K562 (cell line): Measurements from ENCODE around the gene DCUN1D4. TPM values are rescaled to one million over a fixed set of nuclear protein-coding genes. Genes with fewer than 3 reads are reported as not detected.

ENCODE experiments used
- ATAC-seq: fragments of 200-7000 bp; cut with Tn5 transposase; 3 replicates; pipeline ENCODE4 v1.9.1; 2020; ENCODE audit warnings: moderate library complexity
- BruUV-seq: library from RNA; stranded (reverse); fragments of 400-500 nt; replicated peaks from 2 replicates; lab custom pipeline; 2021; lab: Mats Ljungman, UMichigan
- CTCF ChIA-PET: fragments of 300-600 bp; formaldehyde crosslinking; extraction: SDS; loops from one replicate; lab custom pipeline; 2021; ENCODE audit warnings: low intra/inter-chr PET ratio; lab: Yijun Ruan, JAX
- POLR2A ChIA-PET: fragments of 300-600, 350-650 bp; sonication (Branson Sonifier 250); formaldehyde crosslinking; extraction: SDS; loops from one replicate; lab custom pipeline; 2021; ENCODE audit warnings: antibody characterized with exemption, inconsistent platforms; lab: Yijun Ruan, JAX
- DNase-seq, 4 experiments: peaks; one replicate each; pipeline versions ENCODE4 v3.0.0 to v3.0.0-alpha.2; 2011 to 2018; ENCODE audit warnings: low spot score in 3 of 4, mixed read lengths in 3 of 4; ENCODE audit errors: extremely low read depth in 1 of 4
- FAIRE-seq: peaks from 2 replicates; lab custom pipeline; 2011; peaks lifted over from hg19 to GRCh38; lab: Jason Lieb, UNC
- H2AFZ ChIP-seq: 2 replicates; pipeline ENCODE4 v1.6.0; 2011; ENCODE audit warnings: low read depth, low read length, control low read depth, inconsistent platforms
- H3K27ac ChIP-seq: fragments of 200-600 bp; 3 replicates; pipeline ENCODE4 v1.8.0; 2011; ENCODE audit warnings: low read depth, mild to moderate bottlenecking, control low read depth, inconsistent platforms, low read length, moderate library complexity, mixed read lengths; ENCODE audit errors: extremely low read depth
- H3K27me3 ChIP-seq, 2 experiments: fragments of 300-600 bp in 1 of 2; 2 replicates in 1 of 2; 3 replicates in 1 of 2; pipeline versions ENCODE4 v1.6.0 to v1.8.0; 2011; ENCODE audit warnings: inconsistent platforms in 2 of 2, low read length in 2 of 2, mild to moderate bottlenecking in 1 of 2, mixed read lengths in 1 of 2, moderate library complexity in 1 of 2; ENCODE audit not compliant: control insufficient read depth in 2 of 2, insufficient read depth in 2 of 2
- H3K36me3 ChIP-seq: fragments of 300-600 bp; 3 replicates; pipeline ENCODE4 v1.8.0; 2011; ENCODE audit warnings: mild to moderate bottlenecking, low read length, inconsistent platforms; ENCODE audit not compliant: control insufficient read depth, insufficient read depth
- H3K4me1 ChIP-seq, 2 experiments: fragments of 200-600 bp in 1 of 2; replicated peaks in 1 of 2; 2 replicates in 1 of 2; 3 replicates in 1 of 2; pipeline versions ENCODE4 v1.5.1 to v1.8.0; 2011; ENCODE audit warnings: inconsistent platforms in 2 of 2, low read length in 2 of 2, mild to moderate bottlenecking in 1 of 2, mixed read lengths in 1 of 2, moderate library complexity in 1 of 2; ENCODE audit not compliant: control insufficient read depth in 2 of 2, insufficient read depth in 2 of 2
- H3K4me2 ChIP-seq: 2 replicates; pipeline ENCODE4 v1.6.1; 2011; ENCODE audit warnings: low read length, control low read depth, inconsistent platforms, mixed read lengths; ENCODE audit not compliant: insufficient read depth
- H3K4me3 ChIP-seq: fragments of 200-600 bp; sonication (generic), shearing (Covaris generic); 2 replicates; pipeline ENCODE4 v1.5.1; 2016; ENCODE audit warnings: control low read depth, inconsistent platforms
- H3K79me2 ChIP-seq: fragments of 200-600 bp; 3 replicates; pipeline ENCODE4 v1.8.0; 2011; ENCODE audit warnings: low read length, inconsistent platforms; ENCODE audit not compliant: control insufficient read depth, insufficient read depth
- H3K9ac ChIP-seq, 2 experiments: 2 replicates each; pipeline versions ENCODE4 v1.6.0 to v1.6.1; 2011; ENCODE audit warnings: low read depth in 2 of 2, low read length in 2 of 2, control low read depth in 1 of 2, inconsistent platforms in 1 of 2, mild to moderate bottlenecking in 1 of 2, mixed read lengths in 1 of 2; ENCODE audit not compliant: insufficient read depth in 1 of 2
- H3K9me1 ChIP-seq: one replicate; pipeline ENCODE4 v1.6.0; 2011; ENCODE audit warnings: inconsistent platforms, mild to moderate bottlenecking, low read length, moderate library complexity; ENCODE audit not compliant: control insufficient read depth, insufficient read depth
- H3K9me3 ChIP-seq: replicated peaks from 2 replicates; pipeline ENCODE4 v1.5.1; 2011; ENCODE audit warnings: low read depth, low read length, inconsistent platforms; ENCODE audit not compliant: control insufficient read depth, insufficient read depth
- H4K20me1 ChIP-seq: replicated peaks from 2 replicates; pipeline ENCODE4 v1.6.1; 2011; ENCODE audit warnings: low read length, inconsistent platforms, mixed read lengths; ENCODE audit not compliant: control insufficient read depth, insufficient read depth
- JUN ChIP-seq, 2 experiments: sonication (generic) in 1 of 2; formaldehyde crosslinking in 1 of 2; IDR thresholded peaks; 2 replicates each; pipeline versions ENCODE4 v1.6.1 to v1.8.0; 2012 to 2022; ENCODE audit warnings: borderline replicate concordance in 2 of 2, mild to moderate bottlenecking in 2 of 2, improper control_type of control experiment in 1 of 2, low read depth in 1 of 2, low read length in 1 of 2, missing genetic modification reagents in 1 of 2
- TCF7 ChIP-seq: sonication (generic); IDR thresholded peaks from 2 replicates; pipeline ENCODE4 v1.6.1; 2016; ENCODE audit warnings: antibody characterized with exemption, borderline replicate concordance
- ZNF121 ChIP-seq: sonication (generic); formaldehyde crosslinking; conservative IDR thresholded peaks from 2 replicates; pipeline ENCODE4 v1.8.0; 2022; ENCODE audit warnings: missing genetic modification reagents
- ZNF232 ChIP-seq: sonication (generic); formaldehyde crosslinking; IDR thresholded peaks from 2 replicates; pipeline ENCODE4 v1.8.0; 2022; ENCODE audit warnings: mild to moderate bottlenecking, missing genetic modification reagents
- ZNF253 ChIP-seq: fragments of 250-450 bp; sonication (Bioruptor Pico); conservative IDR thresholded peaks from 2 replicates; pipeline ENCODE4 v1.6.1; 2021; ENCODE audit warnings: mild to moderate bottlenecking
- WGBS: fragments of 100-300 bp; shearing (Covaris generic); methylation state at CpG from one replicate; pipeline ENCODE4 v1.1.6; 2016; ENCODE audit warnings: low coverage, mixed read lengths; ENCODE audit not compliant: insufficient coverage; ENCODE audit errors: missing lambda C conversion rate; 5-methylcytosine and 5-hydroxymethylcytosine counted together
- in situ Hi-C: fragments of 300-500 bp; cut with MboI; formaldehyde crosslinking; loops from 4 replicates; pipeline ENCODE4 v1.15.0; 2018; ENCODE audit warnings: inconsistent platforms, mixed read lengths
- intact Hi-C: fragments of 100-400 bp; cut with micrococcal nuclease; formaldehyde crosslinking; loops from 2 replicates; pipeline ENCODE4 v1.14.2; 2022
- polyA plus RNA-seq, 8 experiments: library from polyadenylated mRNA; depleted of rRNA in 4 of 8; stranded (reverse) in 5 of 8; unstranded in 3 of 8; fragments of >200 nt; fragmentation: Nextera tagmentation in 2 of 8; fragmentation: Illumina TruSeq in 1 of 8; extraction: Ambion mirVana in 2 of 8; extraction: Trizol in 1 of 8; gene quantifications; 2 replicates each; pipeline versions ENCODE4 v1.2.1 to v1.2.3, GENCODE V29; 2011 to 2014; ENCODE audit warnings: inconsistent platforms in 1 of 8, missing spikeins in 1 of 8
- total RNA-seq, 7 experiments: library from RNA; depleted of rRNA in 6 of 7; stranded (reverse); fragments of >200 nt in 6 of 7; fragmentation: Illumina TruSeq in 2 of 7; extraction: Trizol in 2 of 7; gene quantifications; 2 replicates each; pipeline versions ENCODE4 v1.2.1 to v1.2.3, GENCODE V29; 2011 to 2021; ENCODE audit warnings: low replicate concordance in 1 of 7
- TF ChIP-seq, protein P1 (sequence below): fragments of 450-650 bp; IDR thresholded peaks from 2 replicates; pipeline ENCODE4 v1.6.1; 2016; ENCODE audit warnings: low read depth

Gene DCUN1D4
- total and polyA plus RNA-seq, 9 of the 15 experiments (the other 6 are each of a cell fraction or from before 2014, with no cell fraction given): 15.1 to 73.5 (median 23.0) TPM

- ATAC-seq (no peak), FAIRE-seq (no peak), DNase-seq (no peak)
- H3K36me3 ChIP-seq: peaks cover 62% of the 10 kb centered on the region
- H3K27me3 ChIP-seq: no peaks in the 10 kb centered on the region
- no TSS peak for BruUV-seq
- CTCF ChIA-PET: no interaction called here
- no peak overlapping the region for H3K27ac ChIP-seq
- intact Hi-C loops (no loop called here), in situ Hi-C loops (no loop called here)
- no peak overlapping the region for H2AFZ ChIP-seq
- H3K79me2 ChIP-seq: peaks cover 44% of the 10 kb centered on the region
- H4K20me1 ChIP-seq: no peaks in the 10 kb centered on the region
- no peak overlapping the region for H3K4me3 ChIP-seq
- 100% methylated on average over 1 of the region's 1 CpG for WGBS
- H3K9me3 ChIP-seq: no peaks in the 10 kb centered on the region
- no peak overlapping the region for H3K9ac ChIP-seq
- POLR2A ChIA-PET: interaction anchor here (2.1 to 2.9 kb wide), 2 partner anchors 10 to 16 kb away, joined by 5 to 9 read pairs; no protein-coding TSS in a partner anchor
- TF ChIP-seq ZNF121 (CRISPR knock-in tag): peak; percentile 69
- no peak for TF ChIP-seq JUN (IDR thresholded peaks at IDR 0.05; ENCODE audit: borderline replicate concordance, low read depth, low read length)
- TF ChIP-seq JUN (CRISPR knock-in tag; IDR thresholded peaks at IDR 0.05; ENCODE audit: borderline replicate concordance): no peak
- no peak overlapping the region for H3K4me2 ChIP-seq
- peaks cover 0 to 2% of the 10 kb centered on the region in 2 experiments; a peak in 2 of 5 replicates for H3K4me1 ChIP-seq
- H3K9me1 ChIP-seq: no peaks in the 10 kb centered on the region
Measured at GRCh38 chr4:51862781-51863180, 19.8 kb downstream of the DCUN1D4 start.

- H3K36me3 ChIP-seq: peaks cover 70% of the 10 kb centered on the region
- H3K9me1 ChIP-seq: no peaks in the 10 kb centered on the region
- ChIA-PET CTCF (no interaction called here), POLR2A (no interaction called here)
- H3K9me3 ChIP-seq: no peaks in the 10 kb centered on the region
- no peaks in the 10 kb centered on the region for H3K27me3 ChIP-seq
- H2AFZ ChIP-seq: no peak overlapping the region
- no peak overlapping the region for H3K4me3 ChIP-seq
- H3K4me1 ChIP-seq: peaks cover 0 to 6% of the 10 kb centered on the region in 2 experiments; a peak in 1 of 5 replicates
- FAIRE-seq: no peak
- BruUV-seq: no TSS peak
- in situ Hi-C loops: no loop called here
- H4K20me1 ChIP-seq: no peaks in the 10 kb centered on the region
- no peak overlapping the region for H3K27ac ChIP-seq
- H3K9ac ChIP-seq: no peak overlapping the region
- no peak for DNase-seq
- H3K79me2 ChIP-seq: peaks cover 16% of the 10 kb centered on the region
- H3K4me2 ChIP-seq: no peak overlapping the region
- no peak for ATAC-seq
- intact Hi-C loops: no loop called here
- 100% methylated on average over 1 of the region's 1 CpG for WGBS
- TF ChIP-seq TCF7 (no peak), ZNF232 (CRISPR knock-in tag) (no peak), ZNF253 (CRISPR knock-in tag) (no peak)
- TF ChIP-seq, protein P1, sequence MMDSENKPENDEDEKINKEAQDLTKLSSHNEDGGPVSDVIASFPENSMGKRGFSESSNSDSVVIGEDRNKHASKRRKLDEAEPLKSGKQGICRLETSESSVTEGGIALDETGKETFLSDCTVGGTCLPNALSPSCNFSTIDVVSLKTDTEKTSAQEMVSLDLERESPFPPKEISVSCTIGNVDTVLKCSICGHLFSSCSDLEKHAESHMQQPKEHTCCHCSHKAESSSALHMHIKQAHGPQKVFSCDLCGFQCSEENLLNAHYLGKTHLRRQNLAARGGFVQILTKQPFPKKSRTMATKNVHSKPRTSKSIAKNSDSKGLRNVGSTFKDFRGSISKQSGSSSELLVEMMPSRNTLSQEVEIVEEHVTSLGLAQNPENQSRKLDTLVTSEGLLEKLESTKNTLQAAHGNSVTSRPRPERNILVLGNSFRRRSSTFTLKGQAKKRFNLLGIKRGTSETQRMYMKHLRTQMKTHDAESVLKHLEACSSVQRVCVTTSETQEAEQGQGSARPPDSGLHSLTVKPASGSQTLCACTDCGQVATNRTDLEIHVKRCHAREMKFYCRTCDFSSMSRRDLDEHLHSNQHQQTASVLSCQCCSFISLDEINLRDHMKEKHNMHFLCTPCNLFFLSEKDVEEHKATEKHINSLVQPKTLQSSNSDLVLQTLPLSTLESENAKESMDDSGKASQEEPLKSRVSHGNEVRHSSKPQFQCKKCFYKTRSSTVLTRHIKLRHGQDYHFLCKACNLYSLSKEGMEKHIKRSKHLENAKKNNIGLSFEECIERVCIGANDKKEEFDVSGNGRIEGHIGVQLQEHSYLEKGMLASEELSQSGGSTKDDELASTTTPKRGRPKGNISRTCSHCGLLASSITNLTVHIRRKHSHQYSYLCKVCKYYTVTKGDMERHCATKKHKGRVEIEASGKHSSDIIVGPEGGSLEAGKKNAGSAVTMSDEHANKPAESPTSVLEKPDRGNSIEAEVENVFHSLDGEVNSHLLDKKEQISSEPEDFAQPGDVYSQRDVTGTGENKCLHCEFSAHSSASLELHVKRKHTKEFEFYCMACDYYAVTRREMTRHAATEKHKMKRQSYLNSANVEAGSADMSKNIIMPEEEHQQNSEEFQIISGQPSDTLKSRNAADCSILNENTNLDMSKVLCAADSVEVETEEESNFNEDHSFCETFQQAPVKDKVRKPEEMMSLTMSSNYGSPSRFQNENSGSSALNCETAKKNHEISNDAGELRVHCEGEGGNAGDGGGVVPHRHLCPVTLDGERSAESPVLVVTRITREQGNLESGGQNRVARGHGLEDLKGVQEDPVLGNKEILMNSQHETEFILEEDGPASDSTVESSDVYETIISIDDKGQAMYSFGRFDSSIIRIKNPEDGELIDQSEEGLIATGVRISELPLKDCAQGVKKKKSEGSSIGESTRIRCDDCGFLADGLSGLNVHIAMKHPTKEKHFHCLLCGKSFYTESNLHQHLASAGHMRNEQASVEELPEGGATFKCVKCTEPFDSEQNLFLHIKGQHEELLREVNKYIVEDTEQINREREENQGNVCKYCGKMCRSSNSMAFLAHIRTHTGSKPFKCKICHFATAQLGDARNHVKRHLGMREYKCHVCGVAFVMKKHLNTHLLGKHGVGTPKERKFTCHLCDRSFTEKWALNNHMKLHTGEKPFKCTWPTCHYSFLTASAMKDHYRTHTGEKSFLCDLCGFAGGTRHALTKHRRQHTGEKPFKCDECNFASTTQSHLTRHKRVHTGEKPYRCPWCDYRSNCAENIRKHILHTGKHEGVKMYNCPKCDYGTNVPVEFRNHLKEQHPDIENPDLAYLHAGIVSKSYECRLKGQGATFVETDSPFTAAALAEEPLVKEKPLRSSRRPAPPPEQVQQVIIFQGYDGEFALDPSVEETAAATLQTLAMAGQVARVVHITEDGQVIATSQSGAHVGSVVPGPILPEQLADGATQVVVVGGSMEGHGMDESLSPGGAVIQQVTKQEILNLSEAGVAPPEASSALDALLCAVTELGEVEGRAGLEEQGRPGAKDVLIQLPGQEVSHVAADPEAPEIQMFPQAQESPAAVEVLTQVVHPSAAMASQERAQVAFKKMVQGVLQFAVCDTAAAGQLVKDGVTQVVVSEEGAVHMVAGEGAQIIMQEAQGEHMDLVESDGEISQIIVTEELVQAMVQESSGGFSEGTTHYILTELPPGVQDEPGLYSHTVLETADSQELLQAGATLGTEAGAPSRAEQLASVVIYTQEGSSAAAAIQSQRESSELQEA: no peak
Measured at GRCh38 chr4:51865717-51866116, 22.8 kb downstream of the DCUN1D4 start.
